Parathyroid adenoma (tissue), 2 donors: ENCODE results near the gene HSPB7.

Experiments used
- H2AFZ ChIP-seq: fragments of 300-600 bp; sonication (generic); one replicate; pipeline ENCODE4 v1.7.0; 2017; ENCODE audit warnings: antibody characterized with exemption, mild to moderate bottlenecking
- H3K27ac ChIP-seq: fragments of 300-600 bp; sonication (generic); one replicate; pipeline ENCODE4 v1.7.0; 2017
- H3K27me3 ChIP-seq: fragments of 300-600 bp; sonication (generic); one replicate; pipeline ENCODE4 v1.7.0; 2017; ENCODE audit warnings: low read length; ENCODE audit not compliant: control insufficient read depth, insufficient read depth
- H3K36me3 ChIP-seq: fragments of 300-600 bp; sonication (generic); one replicate; pipeline ENCODE4 v1.7.0; 2017; ENCODE audit warnings: low read length; ENCODE audit not compliant: control insufficient read depth, insufficient read depth
- H3K4me1 ChIP-seq: fragments of 300-600 bp; sonication (generic); one replicate; pipeline ENCODE4 v1.7.0; 2017; ENCODE audit warnings: control low read depth
- H3K4me2 ChIP-seq: fragments of 300-600 bp; sonication (generic); one replicate; pipeline ENCODE4 v1.7.0; 2017; ENCODE audit warnings: low read length
- H3K4me3 ChIP-seq: fragments of 300-600 bp; sonication (generic); one replicate; pipeline ENCODE4 v1.7.0; 2017; ENCODE audit warnings: low read depth, low read length
- H3K79me2 ChIP-seq: fragments of 300-600 bp; sonication (generic); one replicate; pipeline ENCODE4 v1.7.0; 2017; ENCODE audit warnings: control low read depth
- H3K9ac ChIP-seq: fragments of 300-600 bp; sonication (generic); one replicate; pipeline ENCODE4 v1.7.0; 2017; ENCODE audit warnings: mild to moderate bottlenecking
- H3K9me3 ChIP-seq: fragments of 300-600 bp; sonication (generic); one replicate; pipeline ENCODE4 v1.7.0; 2017; ENCODE audit warnings: low read length; ENCODE audit not compliant: control insufficient read depth
- TF ChIP-seq, protein P1 (sequence below): fragments of 300-600 bp; sonication (generic); IDR thresholded peaks from one replicate; pipeline ENCODE4 v1.7.0; 2017; ENCODE audit warnings: antibody characterized with exemption, mild to moderate bottlenecking
- donor health status: primary hyperparathyroidism.

The HSPB7 gene

DNA sequence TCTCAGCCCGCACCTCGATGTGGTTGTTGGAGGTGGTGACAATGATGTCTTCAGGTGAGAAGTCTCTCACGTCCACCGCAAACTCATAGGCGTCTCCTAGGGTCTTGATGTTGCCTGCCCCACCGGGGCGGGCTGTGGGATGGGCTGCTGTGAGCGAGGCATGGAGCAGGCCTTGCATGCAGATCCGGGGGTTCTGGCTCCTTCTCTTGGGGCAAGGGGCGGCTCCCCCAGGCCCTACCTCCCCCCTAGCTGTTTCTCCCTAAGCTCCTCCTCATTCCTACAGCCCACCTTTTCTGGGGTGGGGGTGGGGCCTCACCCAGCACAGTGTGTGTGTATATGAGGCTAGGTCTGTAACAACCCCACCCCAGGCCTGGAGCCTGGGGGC is 775 bp downstream of the HSPB7 start:
- Histone ChIP-seq H3K4me3 (no peak overlapping the region), H2AFZ (no peak overlapping the region), H3K79me2 (no peaks in the 10 kb centered on the region), H3K4me1 (peaks cover 45% of the 10 kb centered on the region), H3K36me3 (no peaks in the 10 kb centered on the region), H3K9me3 (no peaks in the 10 kb centered on the region), H3K27ac (peak overlapping the region; percentile 99), H3K9ac (no peak overlapping the region), H3K4me2 (peak overlapping the region; percentile 24), H3K27me3 (no peaks in the 10 kb centered on the region)
- TF ChIP-seq, protein P1, sequence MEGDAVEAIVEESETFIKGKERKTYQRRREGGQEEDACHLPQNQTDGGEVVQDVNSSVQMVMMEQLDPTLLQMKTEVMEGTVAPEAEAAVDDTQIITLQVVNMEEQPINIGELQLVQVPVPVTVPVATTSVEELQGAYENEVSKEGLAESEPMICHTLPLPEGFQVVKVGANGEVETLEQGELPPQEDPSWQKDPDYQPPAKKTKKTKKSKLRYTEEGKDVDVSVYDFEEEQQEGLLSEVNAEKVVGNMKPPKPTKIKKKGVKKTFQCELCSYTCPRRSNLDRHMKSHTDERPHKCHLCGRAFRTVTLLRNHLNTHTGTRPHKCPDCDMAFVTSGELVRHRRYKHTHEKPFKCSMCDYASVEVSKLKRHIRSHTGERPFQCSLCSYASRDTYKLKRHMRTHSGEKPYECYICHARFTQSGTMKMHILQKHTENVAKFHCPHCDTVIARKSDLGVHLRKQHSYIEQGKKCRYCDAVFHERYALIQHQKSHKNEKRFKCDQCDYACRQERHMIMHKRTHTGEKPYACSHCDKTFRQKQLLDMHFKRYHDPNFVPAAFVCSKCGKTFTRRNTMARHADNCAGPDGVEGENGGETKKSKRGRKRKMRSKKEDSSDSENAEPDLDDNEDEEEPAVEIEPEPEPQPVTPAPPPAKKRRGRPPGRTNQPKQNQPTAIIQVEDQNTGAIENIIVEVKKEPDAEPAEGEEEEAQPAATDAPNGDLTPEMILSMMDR = no peak

DNA sequence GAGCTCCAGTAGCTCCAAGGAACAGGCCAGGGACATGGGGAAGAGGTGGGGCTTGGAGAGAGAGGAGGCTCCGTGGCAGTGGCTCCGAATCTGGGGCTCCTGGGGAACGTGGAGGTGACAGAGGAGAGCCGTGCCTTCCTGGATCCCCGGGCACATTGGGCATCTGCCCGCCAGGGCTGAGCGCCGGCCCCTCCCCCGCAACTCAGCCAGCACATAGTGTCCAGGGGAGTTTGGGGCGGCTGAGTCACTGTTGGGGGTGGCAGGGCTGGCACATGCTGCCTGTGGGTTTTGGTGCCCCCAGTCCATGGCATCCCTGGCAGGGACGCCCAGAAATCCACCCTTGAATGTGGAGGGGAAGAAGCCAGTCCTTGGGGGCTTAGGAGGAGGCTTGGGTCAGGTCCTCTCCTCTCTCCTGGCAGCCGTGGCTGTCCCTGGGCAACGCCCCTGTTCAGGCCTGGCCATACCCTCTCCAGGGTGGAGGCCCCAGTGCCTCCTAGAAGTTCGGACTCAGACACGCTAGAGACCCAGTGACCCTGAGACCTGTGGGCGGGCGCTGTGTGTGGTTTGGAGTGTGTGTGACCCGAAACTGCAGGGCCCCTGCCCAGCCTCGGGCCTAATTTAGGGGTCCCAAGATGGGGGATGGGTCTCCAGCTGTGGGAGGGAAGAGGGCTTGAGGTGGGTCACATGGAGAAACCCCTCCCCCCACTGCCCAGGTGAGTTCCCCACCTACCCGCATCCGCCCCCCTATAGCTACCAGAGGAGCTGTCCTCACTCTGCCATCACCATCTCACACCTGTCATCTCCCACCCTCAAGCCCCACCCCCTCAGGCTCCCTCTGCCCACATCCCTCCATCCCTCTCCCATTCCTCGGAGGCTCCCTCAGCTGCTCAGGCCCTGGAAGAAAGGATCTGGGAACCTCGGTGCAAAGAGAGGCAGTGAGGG is 1.6 kb downstream of the HSPB7 start:
- Histone ChIP-seq H3K36me3 (no peaks in the 10 kb centered on the region), H2AFZ (no peak overlapping the region), H3K79me2 (no peaks in the 10 kb centered on the region), H3K4me2 (peak overlapping the region; percentile 30), H3K9ac (no peak overlapping the region), H3K27ac (peak overlapping the region; percentile 99), H3K27me3 (no peaks in the 10 kb centered on the region), H3K9me3 (no peaks in the 10 kb centered on the region), H3K4me3 (no peak overlapping the region), H3K4me1 (peaks cover 45% of the 10 kb centered on the region)
- TF ChIP-seq, protein P1 = no peak

DNA sequence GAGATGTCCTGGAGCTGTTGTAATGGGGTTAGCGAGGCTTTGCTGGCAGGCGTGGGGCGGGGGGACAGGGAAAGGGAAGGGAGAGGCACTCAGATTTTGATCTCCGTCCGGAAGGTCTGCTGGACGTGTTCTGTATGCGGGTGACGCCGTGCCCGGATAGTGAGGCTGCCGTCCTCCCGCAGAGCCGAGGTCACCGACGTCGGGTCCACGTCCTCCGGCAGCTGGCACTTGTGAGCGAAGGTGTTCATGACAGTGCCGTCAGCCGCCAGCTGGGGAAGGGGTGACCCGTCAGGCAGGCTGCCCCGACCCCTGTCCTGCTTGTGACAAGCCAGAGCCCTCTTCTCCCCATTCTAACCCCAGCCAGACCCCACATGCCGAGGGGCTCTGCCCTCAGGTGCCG is 2.4 kb downstream of the HSPB7 start:
- TF ChIP-seq, protein P1 = no peak
- H3K4me1 ChIP-seq = peaks cover 45% of the 10 kb centered on the region
- no peak overlapping the region for H3K9ac ChIP-seq

DNA sequence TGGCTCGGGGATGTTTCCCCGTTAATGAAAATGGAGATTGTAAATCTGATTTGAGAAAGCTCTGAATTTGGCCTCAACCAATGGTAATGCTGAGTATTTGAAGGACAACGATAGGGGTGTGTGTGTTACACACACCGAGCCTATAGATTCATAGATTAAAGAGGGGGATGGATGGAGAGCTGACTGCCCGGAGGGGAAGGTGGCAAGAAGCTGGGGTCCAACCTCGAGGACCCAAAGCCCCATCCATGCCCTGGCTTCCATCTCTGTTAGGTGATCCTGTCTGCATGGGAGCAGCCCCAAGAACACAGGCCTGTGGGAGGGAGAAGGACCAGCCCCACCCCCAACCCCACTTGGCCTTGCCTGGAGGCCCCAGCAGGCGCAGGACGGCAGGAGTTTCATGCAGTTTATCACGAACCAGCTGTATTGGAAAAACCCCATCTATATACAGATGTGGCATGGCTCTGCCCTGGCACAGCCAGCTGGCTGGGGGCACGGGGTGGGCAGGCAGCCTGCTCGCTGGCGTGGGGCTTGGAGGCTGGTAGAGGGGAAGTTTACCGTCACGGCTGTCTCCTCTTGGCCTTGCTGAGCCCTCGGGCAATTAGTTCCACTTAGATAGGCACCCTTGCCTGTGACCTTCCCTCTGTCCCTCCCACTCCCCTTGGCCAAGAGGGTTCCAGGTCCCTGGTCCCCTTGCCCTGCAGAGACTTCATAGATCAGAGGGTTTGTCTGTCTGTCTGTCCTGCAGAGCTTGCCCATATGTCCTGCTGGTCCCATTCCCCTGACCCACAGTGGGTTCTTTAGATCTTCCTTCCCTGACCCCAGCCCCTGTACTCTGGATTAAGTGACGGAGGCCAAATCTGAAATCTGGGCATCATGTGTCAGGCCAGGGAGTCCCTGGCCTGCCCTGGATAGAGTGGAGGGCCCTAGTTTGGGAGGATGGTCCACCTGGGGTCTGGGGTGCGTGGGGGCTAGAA is 3.0 kb downstream of the HSPB7 start:
- H3K27ac ChIP-seq = peak overlapping the region; percentile 99
- TF ChIP-seq, protein P1 = no peak
- H3K36me3 ChIP-seq = no peaks in the 10 kb centered on the region
- peaks cover 38% of the 10 kb centered on the region for H3K4me1 ChIP-seq
- H2AFZ ChIP-seq = no peak overlapping the region
- H3K27me3 ChIP-seq = no peaks in the 10 kb centered on the region
- peak overlapping the region; percentile 92 for H3K4me3 ChIP-seq
- H3K79me2 ChIP-seq = no peaks in the 10 kb centered on the region
- no peaks in the 10 kb centered on the region for H3K9me3 ChIP-seq
- peak overlapping the region; percentile 99 for H3K4me2 ChIP-seq
- H3K9ac ChIP-seq = no peak overlapping the region

More for the DNA sequence above, 2.4 kb downstream of the HSPB7 start:
- no peaks in the 10 kb centered on the region for H3K27me3 ChIP-seq
- H3K36me3 ChIP-seq = no peaks in the 10 kb centered on the region
- no peaks in the 10 kb centered on the region for H3K9me3 ChIP-seq
- no peak overlapping the region for H2AFZ ChIP-seq
- H3K4me3 ChIP-seq = peak overlapping the region; percentile 92
- H3K27ac ChIP-seq = peak overlapping the region; percentile 99
- H3K4me2 ChIP-seq = peak overlapping the region; percentile 99
- H3K79me2 ChIP-seq = no peaks in the 10 kb centered on the region
